Measurements from ENCODE around the gene NECTIN4.

GRCh38 chr1:161079436-161080110 lies 9.8 kb downstream of the NECTIN4 start:
- no peak for TF ChIP-seq CTCF (IDR thresholded peaks at IDR 0.05)
- no peak for TF ChIP-seq ZFX (IDR thresholded peaks at IDR 0.05; ENCODE audit: borderline replicate concordance)
